GM18870 (cell line): ENCODE measurements around the gene PRR13.
A peak's percentile ranks its signal among the peaks of the same experiment; 100 is the strongest.
"Not testable (repeated sequence)": the region's sequence is repeated elsewhere in the genome, so short reads cannot be mapped to it uniquely, and the experiment has no call there.

Experiments used
- ATAC-seq: cut with Tn5 transposase; IDR thresholded peaks from one replicate; pipeline ENCODE4 v1.9.1; 2021; ENCODE audit warnings: moderate library complexity; ENCODE audit not compliant: unreplicated experiment

The PRR13 gene

GRCh38 chr12:53435326-53435725 lies 6.2 kb upstream of the PRR13 start:
- not testable (repeated sequence) for ATAC-seq

- not testable (repeated sequence) for ATAC-seq
Observed at GRCh38 chr12:53439582-53439981, 2.0 kb upstream of the PRR13 start.

- ATAC-seq: no peak
Observed at GRCh38 chr12:53443955-53444354, 2.4 kb downstream of the PRR13 start.

GRCh38 chr12:53444593-53445325 lies 3.2 kb downstream of the PRR13 start:
- ATAC-seq: not testable (repeated sequence)

DNA sequence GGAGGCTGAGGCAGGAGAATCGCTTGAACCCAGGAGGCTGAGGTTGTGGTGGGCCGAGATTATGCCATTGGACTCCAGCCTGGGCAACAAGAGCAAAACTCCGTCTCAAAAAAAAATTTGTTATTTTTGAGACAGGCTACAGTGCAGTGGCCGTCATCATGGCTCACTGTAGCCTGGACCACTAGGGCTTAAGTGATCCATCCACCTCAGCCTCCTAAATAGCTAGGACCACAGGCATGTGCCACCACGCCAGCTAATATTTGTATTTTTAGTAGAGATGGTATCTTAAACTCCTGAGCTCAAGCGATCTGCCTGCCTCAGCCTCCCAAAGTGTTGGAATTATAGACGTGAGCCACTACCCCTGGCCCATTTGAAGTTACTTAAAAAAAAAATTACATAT lies 9.4 kb downstream of the PRR13 start:
- no peak for ATAC-seq

DNA sequence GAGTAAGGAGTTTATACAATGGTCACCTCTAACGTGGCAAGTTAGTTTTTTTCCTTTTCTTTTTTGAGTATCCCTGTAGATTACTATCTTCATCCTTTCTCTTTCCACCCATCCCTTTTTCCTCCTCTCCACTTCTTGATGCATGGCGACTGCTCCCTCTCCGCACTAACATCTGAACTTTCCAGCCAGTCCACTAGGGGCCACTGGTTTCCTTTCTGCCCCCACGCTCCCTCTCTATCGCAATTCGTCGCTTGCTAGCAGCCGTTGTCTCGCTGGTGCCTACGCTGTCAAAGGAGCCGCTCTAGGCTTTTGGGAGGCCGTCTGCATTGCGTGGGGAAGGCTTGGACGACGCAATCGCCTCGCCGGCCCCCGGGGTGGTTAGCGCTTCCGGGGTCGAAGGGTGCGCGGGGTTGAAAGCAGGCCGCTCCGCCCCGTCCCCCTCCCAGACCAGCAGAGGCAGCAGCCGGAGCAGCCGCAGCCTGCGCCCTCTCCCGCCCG lies 10.2 kb downstream of the PRR13 start, which contains the start of gene PCBP2:
PCBP2 (plus strand) TSS at position 442 of the 498 bp plus-strand sequence. CDS start 2,699 bp downstream, outside the sequence.
- ATAC-seq: peak; percentile 91

- ATAC-seq: no peak
Observed at GRCh38 chr12:53452159-53453077, 10.9 kb downstream of the PRR13 start.

DNA sequence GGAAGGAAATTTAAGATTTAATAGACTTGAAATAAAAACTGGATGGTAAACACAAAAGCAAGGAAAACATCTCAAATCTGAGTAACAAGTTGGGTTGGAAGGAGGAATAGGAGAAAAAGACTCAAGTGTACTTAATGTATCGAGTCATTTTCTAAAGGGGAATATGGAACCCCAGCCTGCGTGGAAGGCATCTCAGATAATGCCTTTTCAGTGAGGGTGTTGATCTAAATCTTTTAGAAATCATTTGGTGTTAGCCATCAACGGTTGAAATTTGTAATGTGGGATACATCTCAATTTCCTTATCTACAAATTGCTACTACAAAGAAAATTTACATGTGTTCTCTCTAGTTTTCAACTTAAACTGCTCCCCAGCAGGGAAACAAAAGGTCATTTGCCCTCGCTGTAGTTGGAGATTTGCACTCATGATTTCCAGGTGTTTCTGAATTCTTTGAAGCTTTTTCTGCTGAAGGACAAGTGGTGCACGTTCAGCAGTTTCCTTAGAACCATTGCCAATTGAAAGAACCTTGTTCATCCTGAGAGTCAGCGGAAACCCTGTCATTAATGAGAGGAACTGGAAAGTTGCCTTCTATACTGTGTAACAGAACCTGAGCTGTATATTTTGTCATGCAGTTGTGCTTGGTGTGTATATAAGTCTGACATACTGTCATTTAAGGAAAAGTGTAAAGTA lies 12.6 kb downstream of the PRR13 start:
- no peak for ATAC-seq

DNA sequence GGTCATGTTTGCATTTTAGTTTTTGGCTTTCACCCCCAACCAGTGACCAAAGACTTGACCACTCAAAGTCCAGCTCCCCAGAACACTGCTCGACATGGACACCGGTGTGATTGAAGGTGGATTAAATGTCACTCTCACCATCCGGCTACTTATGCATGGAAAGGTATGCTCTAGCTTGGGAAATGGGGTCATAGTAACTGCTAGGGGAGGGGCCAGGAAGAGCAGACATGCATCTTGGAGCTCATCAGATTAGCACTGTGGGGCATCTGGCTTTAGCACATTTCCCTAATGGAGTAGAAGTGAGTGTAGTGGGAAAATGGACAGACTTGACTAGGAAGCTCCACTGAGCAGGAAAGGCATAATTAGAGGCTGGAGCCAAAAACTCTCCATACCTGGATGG lies 13.2 kb downstream of the PRR13 start:
- no peak for ATAC-seq

GRCh38 chr12:53456654-53457366 lies 15.3 kb downstream of the PRR13 start:
- no peak for ATAC-seq

DNA sequence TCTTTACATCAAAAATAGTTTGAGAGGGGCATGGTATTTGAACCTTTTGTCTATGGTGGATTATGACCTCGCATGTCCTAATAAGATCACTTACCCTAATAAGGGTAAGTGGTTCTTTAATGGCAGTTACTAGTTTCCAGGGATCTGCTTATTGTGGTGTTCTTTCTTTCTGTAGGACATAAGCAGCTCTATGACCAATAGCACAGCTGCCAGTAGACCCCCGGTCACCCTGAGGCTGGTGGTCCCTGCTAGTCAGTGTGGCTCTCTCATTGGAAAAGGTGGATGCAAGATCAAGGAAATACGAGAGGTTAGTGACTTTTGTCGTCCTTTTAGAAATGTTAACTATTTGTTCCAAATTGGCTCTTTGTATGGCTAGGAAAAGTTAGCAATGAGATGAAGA lies 17.6 kb downstream of the PRR13 start:
- ATAC-seq: no peak

DNA sequence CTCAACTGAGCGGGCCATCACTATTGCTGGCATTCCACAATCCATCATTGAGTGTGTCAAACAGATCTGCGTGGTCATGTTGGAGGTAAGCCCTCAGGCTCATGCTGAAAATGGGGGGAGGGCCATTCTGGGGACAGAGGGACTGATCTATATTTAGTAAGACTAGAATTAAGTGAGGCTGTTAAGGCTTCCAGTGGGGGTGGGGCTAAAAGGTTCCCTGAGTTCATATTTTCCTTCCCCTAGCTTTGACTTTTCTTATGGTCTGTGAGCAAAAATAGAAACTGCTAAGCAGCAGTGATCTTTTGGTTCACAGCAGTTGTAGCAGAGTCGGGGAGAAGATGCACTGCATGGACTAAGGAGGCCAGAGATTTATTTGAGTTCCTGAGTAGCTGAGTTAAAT lies 19.5 kb downstream of the PRR13 start:
- no peak for ATAC-seq

DNA sequence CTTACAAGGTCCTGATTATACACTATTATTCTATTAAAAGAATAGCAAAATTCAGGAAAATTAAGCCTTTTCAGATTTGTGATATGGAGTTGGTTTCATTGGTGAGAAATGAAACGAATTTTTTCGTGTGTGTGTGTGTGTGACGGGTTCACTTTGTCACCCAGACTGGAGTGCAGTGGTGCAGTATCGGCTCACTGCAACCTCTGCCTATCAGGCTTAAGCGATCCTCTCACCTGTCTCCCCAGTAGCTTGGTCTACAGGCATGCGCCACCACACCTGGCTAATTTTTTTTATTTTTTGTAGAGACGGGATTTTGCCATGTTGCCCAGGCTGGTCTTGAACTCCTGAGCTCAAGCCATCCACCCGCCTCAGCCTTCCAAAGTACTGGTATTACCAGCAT lies 20.1 kb downstream of the PRR13 start:
- ATAC-seq: no peak

GRCh38 chr12:53462935-53463334 lies 21.4 kb downstream of the PRR13 start:
- ATAC-seq: no peak

DNA sequence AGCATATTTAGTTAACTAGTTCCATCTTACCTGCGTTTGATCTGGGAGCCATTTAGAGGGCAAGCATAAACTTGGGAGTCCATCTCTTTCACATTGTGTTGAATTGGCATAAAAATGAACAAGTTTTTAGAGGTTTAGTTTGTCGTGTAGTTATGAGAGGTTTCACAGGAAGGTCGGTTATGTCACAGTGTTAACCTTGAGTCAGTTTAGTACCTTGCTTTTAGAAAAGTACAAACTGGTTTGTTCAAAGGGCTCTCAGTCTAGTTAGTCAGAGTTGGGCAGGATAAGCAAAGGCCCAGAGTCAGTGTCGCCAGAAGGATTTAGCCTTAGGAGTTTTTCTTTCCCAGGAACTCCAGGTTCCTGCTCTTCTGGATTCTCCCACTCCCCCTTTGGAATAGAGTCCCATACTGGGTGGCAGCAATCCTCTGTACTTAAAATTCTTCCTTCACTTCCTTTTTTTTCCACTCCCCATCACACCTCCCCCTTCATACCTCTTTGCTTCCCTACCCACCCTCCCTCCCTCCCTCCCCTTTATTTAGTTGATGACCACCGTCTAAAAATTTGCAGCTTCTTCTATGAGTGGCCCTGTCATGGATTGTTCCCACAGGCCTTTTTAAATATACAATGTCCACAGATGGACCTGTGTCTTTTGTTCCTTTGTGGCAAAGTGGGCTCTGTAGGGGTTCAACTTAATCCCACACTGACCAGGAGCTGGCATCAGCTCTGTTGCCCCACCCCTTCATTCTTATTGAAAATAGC lies 22.4 kb downstream of the PRR13 start:
- ATAC-seq: no peak

DNA sequence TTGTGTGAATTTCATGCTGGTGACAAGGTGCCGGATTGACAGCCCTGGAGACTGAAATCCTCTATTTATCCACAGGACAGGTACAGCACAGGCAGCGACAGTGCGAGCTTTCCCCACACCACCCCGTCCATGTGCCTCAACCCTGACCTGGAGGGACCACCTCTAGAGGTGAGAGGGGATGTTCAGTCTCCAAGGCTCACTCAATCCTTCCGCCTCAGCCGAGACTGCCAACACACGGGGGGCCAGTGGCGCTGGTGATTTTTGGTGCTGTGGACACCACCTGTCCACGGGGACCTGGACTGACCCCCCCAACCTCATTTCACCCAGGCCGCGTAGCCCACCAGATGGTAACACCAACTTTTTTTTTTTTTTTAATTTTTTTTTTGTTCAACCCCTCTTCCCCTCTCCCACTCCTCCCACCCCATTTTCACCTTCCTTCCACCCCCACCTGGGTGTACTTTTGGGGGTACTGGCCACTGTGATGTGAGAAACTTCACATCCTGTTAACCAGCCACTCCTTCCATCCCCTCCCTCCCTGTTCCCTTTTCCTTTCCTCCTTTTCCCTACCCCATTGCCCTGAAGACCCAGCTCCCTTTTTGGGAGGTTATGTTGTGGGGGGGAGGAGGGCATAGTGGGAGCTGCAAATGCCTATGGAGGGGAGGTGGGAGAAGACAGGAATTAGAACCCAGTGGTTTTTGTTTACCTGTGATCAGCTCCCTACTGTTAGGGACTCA lies 23.3 kb downstream of the PRR13 start:
- ATAC-seq: no peak

DNA sequence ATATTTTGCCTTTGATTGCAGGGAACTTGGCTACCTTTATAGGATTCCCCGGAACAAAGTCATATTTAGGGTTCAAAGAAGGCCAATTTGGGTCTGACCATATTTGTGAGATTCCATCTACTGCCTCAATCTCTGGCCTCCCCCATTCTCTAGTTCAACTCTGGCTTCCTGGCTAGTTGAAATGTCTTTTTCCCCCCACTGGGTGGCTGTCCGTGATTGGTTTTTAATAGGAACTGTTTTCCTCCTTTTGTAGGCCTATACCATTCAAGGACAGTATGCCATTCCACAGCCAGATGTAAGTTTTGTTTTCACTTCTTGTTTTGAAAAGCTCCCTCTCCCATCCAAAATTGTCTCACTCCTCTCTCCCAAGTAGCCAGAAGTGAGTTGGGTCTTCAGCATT lies 24.1 kb downstream of the PRR13 start:
- no peak for ATAC-seq

DNA sequence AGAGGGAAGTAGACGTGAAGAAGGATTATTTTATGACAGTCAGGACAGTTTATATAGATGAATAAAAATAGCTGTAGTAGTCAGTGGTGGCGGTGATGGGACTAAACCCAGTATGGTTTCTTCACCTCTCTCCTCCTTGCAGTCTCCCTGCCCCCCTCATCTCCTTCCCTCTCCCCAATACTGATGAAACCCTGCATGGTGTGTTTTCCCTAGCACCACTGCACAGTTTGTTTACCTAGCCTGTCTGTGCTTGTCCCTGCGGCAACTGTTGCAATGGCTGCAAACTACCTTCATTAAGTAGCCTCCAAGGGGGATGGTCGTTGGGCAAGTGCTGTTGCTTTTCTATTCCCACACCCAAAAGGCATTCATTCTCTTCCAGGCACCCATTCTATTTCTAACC lies 25.1 kb downstream of the PRR13 start:
- ATAC-seq: no peak

GRCh38 chr12:53467082-53467481 lies 25.5 kb downstream of the PRR13 start:
- no peak for ATAC-seq
